MCF 10A (cell line): ENCODE measurements around the gene FBN3. TPM values are rescaled to one million over a fixed set of nuclear protein-coding genes. Genes with fewer than 3 reads are reported as not detected.
A peak's percentile ranks its signal among the peaks of the same experiment; 100 is the strongest.

ENCODE experiments used
- Bru-seq: library from RNA; stranded (reverse); fragments of 400-500 nt; gene quantifications from one replicate; lab custom pipeline; 2021; lab: Mats Ljungman, UMichigan
- BruChase-seq, 2 experiments: library from RNA; stranded (reverse); fragments of 400-500 nt; gene quantifications; one replicate each; lab custom pipeline; 2021; lab: Mats Ljungman, UMichigan
- BruUV-seq: library from RNA; stranded (reverse); fragments of 400-500 nt; replicated peaks from 2 replicates; lab custom pipeline; 2021; lab: Mats Ljungman, UMichigan
- CTCF ChIA-PET: fragments of 300-600 bp; sonication (Branson Sonifier 250); formaldehyde crosslinking; extraction: SDS; loops from one replicate; lab custom pipeline; 2021; ENCODE audit warnings: antibody characterized with exemption, inconsistent platforms; lab: Yijun Ruan, JAX
- POLR2A ChIA-PET: fragments of 300-600, 350-650 bp; sonication (Branson Sonifier 250); formaldehyde crosslinking; extraction: SDS; loops from one replicate; lab custom pipeline; 2020; ENCODE audit warnings: antibody characterized with exemption, inconsistent platforms; lab: Yijun Ruan, JAX
- DNase-seq: peaks from one replicate; pipeline ENCODE4 v3.0.0-alpha.2; 2018; ENCODE audit not compliant: unreplicated experiment
- H3K27ac Mint-ChIP-seq: one replicate; pipeline ENCODE4 v1.8.0; 2022; ENCODE audit warnings: mild to moderate bottlenecking, low read depth, mixed read lengths; ENCODE audit not compliant: unreplicated experiment
- H3K27me3 Mint-ChIP-seq: one replicate; pipeline ENCODE4 v1.8.0; 2022; ENCODE audit warnings: mixed read lengths; ENCODE audit not compliant: insufficient read depth, unreplicated experiment
- H3K36me3 Mint-ChIP-seq: one replicate; pipeline ENCODE4 v1.8.0; 2022; ENCODE audit warnings: mild to moderate bottlenecking, moderate library complexity, mixed read lengths; ENCODE audit not compliant: insufficient read depth, unreplicated experiment
- H3K4me1 Mint-ChIP-seq: one replicate; pipeline ENCODE4 v1.8.0; 2022; ENCODE audit warnings: mixed read lengths; ENCODE audit not compliant: insufficient read depth, unreplicated experiment
- H3K4me3 Mint-ChIP-seq: one replicate; pipeline ENCODE4 v1.8.0; 2022; ENCODE audit warnings: mild to moderate bottlenecking, moderate library complexity, mixed read lengths; ENCODE audit not compliant: unreplicated experiment
- H3K9me3 Mint-ChIP-seq: one replicate; pipeline ENCODE4 v1.8.0; 2022; ENCODE audit warnings: mixed read lengths; ENCODE audit not compliant: unreplicated experiment
- CTCF ChIP-seq: fragments of 200-600 bp; IDR thresholded peaks from one replicate; pipeline ENCODE4 v1.8.0; 2022; ENCODE audit warnings: antibody characterized with exemption, mild to moderate bottlenecking; ENCODE audit not compliant: unreplicated experiment
- intact Hi-C: fragments of 100-400 bp; cut with micrococcal nuclease; formaldehyde crosslinking; loops from 2 replicates; pipeline ENCODE4 v1.14.1; 2022
- long read RNA-seq: library from polyadenylated mRNA; stranded (forward); transcript quantifications from one replicate; pipeline ENCODE4 v2.0.0, GENCODE V29; 2022
- total RNA-seq: library from RNA; stranded (reverse); gene quantifications from 2 replicates; pipeline ENCODE4 v1.2.3, GENCODE V29; 2022

The FBN3 gene
- not detected in 2 replicates for total RNA-seq
- not detected for Bru-seq, nascent RNA
- BruChase-seq, experiment 1, labeled RNA remaining after a 6-hour chase: not detected
- not detected for BruChase-seq, experiment 2, labeled RNA remaining after a 2-hour chase
- long read RNA-seq: 0 reads

DNA sequence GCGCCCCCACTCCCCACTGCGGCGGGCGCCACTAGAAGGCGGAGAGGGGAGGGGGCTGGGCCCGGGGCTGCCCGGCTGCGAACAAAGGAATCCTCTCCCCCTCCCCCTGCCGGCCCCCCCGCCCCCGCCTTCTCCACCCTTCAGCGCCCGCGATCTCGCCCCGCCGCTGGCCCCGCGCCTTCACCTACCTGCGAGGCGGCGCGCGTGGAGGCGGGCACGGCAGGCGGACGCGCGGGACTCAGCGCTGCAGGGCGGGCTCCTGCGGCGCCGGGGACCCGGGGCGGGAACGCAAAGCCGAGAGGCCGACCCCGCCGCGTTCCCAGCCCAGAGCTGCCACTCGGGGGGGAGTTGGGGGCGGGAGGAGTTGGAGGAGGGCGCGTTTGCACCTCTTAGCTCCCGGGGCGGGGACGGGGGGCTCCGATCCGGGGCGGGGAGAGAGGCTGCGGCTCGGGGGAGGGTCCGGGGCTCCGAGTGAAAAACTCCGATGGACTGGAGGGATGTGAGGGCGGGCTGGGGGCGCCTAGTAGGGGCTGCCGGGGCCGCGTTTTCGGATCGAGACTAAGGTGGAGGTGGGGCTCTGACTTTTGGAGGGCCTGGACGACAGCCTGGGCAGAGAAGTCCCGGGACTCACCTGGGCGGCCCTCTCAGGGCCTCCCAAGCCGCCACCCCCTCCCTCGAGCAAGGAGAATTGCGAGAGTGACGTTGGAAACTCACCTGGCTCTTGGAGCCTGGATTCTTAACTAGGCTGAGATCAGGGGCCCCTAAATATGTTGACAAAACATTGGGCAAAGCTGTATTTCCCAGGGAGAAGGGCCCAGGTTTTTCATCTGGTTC, at the start of gene FBN3:
TSS of gene FBN3 (minus strand) at position 332 of the 834 bp plus-strand sequence. CDS start 2,112 bp downstream, outside the sequence.
- peak within 1 kb of the TSS; percentile 3 for H3K4me3 Mint-ChIP-seq
- H3K36me3 Mint-ChIP-seq: no peaks in the 10 kb centered on the region
- TF ChIP-seq CTCF: no peak
- no TSS peak for BruUV-seq
- peaks cover 63% of the 10 kb centered on the region for H3K27me3 Mint-ChIP-seq
- CTCF ChIA-PET: interaction anchor here (0.6 kb wide), 1 partner anchor 1285 kb away, joined by 6 read pairs; no protein-coding TSS in a partner anchor
- H3K4me1 Mint-ChIP-seq: peaks cover 2% of the 10 kb centered on the region
- POLR2A ChIA-PET: no interaction called here
- no peaks in the 10 kb centered on the region for H3K9me3 Mint-ChIP-seq
- no peak within 1 kb of the TSS for H3K27ac Mint-ChIP-seq
- no peak for DNase-seq
- intact Hi-C loops: loop anchor here (10.0 kb wide), 1 partner anchor 175 kb away; no protein-coding TSS in a partner anchor

DNA sequence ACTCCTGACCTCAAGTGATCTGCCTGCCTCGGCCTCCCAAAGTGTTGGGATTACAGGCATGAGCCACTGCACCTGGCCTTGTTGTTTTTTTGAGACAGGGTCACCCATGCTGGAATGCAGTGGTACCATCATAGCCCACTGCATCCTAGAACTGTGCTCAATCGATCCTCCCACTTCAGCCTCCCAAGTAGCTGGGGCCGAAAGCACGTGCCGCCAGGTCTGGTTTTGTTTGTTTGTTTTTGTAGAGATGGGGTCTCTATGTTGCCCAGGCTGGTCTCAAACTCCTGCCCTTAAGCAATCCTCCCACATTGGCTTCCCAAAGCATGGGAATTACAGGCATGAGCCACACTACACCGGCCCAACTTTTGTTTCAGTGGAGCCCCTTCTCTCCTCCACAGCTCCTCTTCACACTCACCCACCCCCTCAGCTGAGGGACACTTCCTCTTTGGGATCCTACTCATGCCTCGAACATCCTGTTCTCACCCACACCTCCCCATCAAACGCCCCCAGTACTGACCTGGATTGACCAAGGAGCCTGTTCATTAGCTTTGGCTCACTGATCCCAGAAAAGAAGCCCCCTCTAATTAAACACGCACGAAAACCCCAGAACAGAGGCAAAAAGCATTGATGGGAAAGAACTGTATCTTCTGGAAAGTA, 47.0 kb upstream of the FBN3 start:
- no TSS peak for BruUV-seq
- Mint-ChIP-seq H3K27ac (no peak overlapping the region), H3K9me3 (no peaks in the 10 kb centered on the region), H3K4me1 (no peaks in the 10 kb centered on the region), H3K4me3 (no peak overlapping the region), H3K36me3 (no peaks in the 10 kb centered on the region), H3K27me3 (no peaks in the 10 kb centered on the region)
- intact Hi-C loops: no loop called here
- DNase-seq: no peak
- TF ChIP-seq CTCF: no peak
- ChIA-PET POLR2A (no interaction called here), CTCF (interaction anchor here (0.7 to 1.2 kb wide), 2 partner anchors 17 to 38 kb away, joined by 3 to 5 read pairs; no protein-coding TSS in a partner anchor)

DNA sequence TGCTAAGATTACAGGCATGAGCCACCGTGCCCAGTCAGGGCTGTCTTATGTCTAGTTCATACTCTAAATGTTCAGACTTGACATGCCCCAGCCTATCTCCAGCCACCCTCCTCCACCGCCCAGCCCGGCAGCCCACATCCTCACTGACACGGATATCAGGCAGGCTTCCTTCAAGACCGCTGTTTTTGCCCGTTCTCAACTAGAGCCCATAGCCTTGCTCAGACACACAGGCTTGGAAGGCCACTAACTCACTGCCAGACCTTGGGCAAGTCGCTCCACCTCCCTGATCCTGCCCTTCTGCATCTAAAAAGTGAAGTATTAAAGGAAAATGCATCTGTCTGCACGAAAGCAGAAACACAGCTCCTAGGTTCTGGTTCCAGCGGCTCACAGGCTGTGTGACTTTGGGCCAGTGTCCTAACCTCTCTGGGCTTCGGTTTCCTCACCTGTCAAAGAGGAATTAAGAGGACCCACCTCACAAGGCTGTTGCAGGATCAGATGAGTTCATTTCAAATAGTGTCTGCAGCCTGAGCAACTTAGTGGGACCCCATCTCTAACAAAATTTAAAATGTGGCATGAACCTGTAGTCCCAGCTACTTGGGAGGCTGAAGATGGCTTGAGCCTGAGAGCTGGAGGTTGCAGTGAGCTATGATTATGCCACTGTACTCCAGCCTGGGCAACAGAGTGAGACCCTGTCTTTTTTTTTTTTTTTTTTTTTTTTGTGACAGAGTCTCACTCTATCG, 45.3 kb upstream of the FBN3 start:
- peak overlapping the region; percentile 54 for H3K27ac Mint-ChIP-seq
- no peaks in the 10 kb centered on the region for H3K4me1 Mint-ChIP-seq
- intact Hi-C loops: no loop called here
- no peaks in the 10 kb centered on the region for H3K9me3 Mint-ChIP-seq
- BruUV-seq: no TSS peak
- no peak for TF ChIP-seq CTCF
- CTCF ChIA-PET: interaction anchor here (0.7 kb wide), 1 partner anchor 16 kb away, joined by 3 read pairs; no protein-coding TSS in a partner anchor
- POLR2A ChIA-PET: no interaction called here
- no peak for DNase-seq
- no peaks in the 10 kb centered on the region for H3K36me3 Mint-ChIP-seq
- no peaks in the 10 kb centered on the region for H3K27me3 Mint-ChIP-seq
- no peak overlapping the region for H3K4me3 Mint-ChIP-seq
